Fibroblast of villous mesenchyme (primary cell): ENCODE results near the gene MAP4K4. TPM values are rescaled to one million over a fixed set of nuclear protein-coding genes. Genes with fewer than 3 reads are reported as not detected.
"Not testable (repeated sequence)": the region's sequence is repeated elsewhere in the genome, so short reads cannot be mapped to it uniquely, and the experiment has no call there.

Experiments used
- DNase-seq: peaks from one replicate; pipeline ENCODE4 v3.0.0-alpha.2; 2010; ENCODE audit warnings: low read depth
- H3K4me3 ChIP-seq: 2 replicates; pipeline ENCODE4 v1.5.1; 2011; ENCODE audit warnings: low read depth, mild to moderate bottlenecking, low read length
- CTCF ChIP-seq: IDR thresholded peaks from 2 replicates; pipeline ENCODE4 v1.5.1; 2012; ENCODE audit warnings: low read depth, mild to moderate bottlenecking, low read length; ENCODE audit not compliant: insufficient read depth
- total RNA-seq: library from RNA; depleted of rRNA; stranded (reverse); fragments of >200 nt; gene quantifications from 2 replicates; pipeline ENCODE4 v1.2.3, GENCODE V29; 2012

Gene MAP4K4
- total RNA-seq, 1 donor, result 95.0 TPM

GRCh38 chr2:101748000-101748399 is 50.5 kb downstream of the MAP4K4 start:
- DNase-seq, result no peak
- TF ChIP-seq CTCF, result no peak

GRCh38 chr2:101748462-101748861 is 51.0 kb downstream of the MAP4K4 start:
- not testable (repeated sequence) for DNase-seq, H3K4me3 ChIP-seq

More at GRCh38 chr2:101748000-101748399, 50.5 kb downstream of the MAP4K4 start:
- no peak overlapping the region for H3K4me3 ChIP-seq

- no peak overlapping the region for H3K4me3 ChIP-seq
- TF ChIP-seq CTCF, result no peak
- DNase-seq, result no peak
These were observed 53.2 kb downstream of the MAP4K4 start for GRCh38 chr2:101750688-101751087.

- no peak for DNase-seq
- no peak overlapping the region for H3K4me3 ChIP-seq
- TF ChIP-seq CTCF, result no peak
These were observed 53.8 kb downstream of the MAP4K4 start for GRCh38 chr2:101751276-101751815.

GRCh38 chr2:101751875-101752619 is 54.5 kb downstream of the MAP4K4 start:
- H3K4me3 ChIP-seq, result no peak overlapping the region
- DNase-seq, result no peak
- TF ChIP-seq CTCF, result no peak

- no peak for DNase-seq
- TF ChIP-seq CTCF, result no peak
- no peak overlapping the region for H3K4me3 ChIP-seq
These were observed 55.5 kb downstream of the MAP4K4 start for GRCh38 chr2:101752716-101753616.
